ENCODE results near the gene UBE2QL1.

Gene UBE2QL1

DNA sequence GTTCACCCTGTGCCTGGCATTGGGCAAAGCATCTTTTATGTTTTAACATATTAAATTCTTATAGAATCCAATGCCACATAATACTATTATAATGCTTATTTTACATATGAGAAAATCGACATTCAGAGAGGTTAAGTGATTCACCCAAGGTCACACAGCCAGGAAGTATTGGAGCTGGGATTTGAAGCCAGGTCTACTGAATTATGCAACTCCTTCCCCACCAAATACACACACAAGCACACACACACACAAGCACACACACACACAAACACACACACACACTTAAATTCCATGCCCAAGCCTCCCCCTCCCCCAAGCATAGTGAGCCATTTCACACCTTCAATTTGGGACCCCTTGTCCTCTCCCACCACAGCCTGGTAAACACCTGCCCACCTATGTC lies 37.4 kb downstream of the UBE2QL1 start:
- no peaks in the 10 kb centered on the region for H3K9me2 ChIP-seq (replicated peaks; ENCODE audit: insufficient read depth, low read length)
- H2AFZ ChIP-seq (ENCODE audit: low read depth, low read length, severe bottlenecking): no peak overlapping the region
- H3K27ac ChIP-seq (ENCODE audit: low read depth, low read length): no peak overlapping the region
- H4K20me1 ChIP-seq (ENCODE audit: low read depth, low read length): no peaks in the 10 kb centered on the region
- H3K9ac ChIP-seq (ENCODE audit: low read length): no peak overlapping the region
- TF ChIP-seq, protein P1, sequence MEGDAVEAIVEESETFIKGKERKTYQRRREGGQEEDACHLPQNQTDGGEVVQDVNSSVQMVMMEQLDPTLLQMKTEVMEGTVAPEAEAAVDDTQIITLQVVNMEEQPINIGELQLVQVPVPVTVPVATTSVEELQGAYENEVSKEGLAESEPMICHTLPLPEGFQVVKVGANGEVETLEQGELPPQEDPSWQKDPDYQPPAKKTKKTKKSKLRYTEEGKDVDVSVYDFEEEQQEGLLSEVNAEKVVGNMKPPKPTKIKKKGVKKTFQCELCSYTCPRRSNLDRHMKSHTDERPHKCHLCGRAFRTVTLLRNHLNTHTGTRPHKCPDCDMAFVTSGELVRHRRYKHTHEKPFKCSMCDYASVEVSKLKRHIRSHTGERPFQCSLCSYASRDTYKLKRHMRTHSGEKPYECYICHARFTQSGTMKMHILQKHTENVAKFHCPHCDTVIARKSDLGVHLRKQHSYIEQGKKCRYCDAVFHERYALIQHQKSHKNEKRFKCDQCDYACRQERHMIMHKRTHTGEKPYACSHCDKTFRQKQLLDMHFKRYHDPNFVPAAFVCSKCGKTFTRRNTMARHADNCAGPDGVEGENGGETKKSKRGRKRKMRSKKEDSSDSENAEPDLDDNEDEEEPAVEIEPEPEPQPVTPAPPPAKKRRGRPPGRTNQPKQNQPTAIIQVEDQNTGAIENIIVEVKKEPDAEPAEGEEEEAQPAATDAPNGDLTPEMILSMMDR (IDR thresholded peaks at IDR 0.05; ENCODE audit: insufficient read depth, low read length, poor library complexity, severe bottlenecking): no peak
- TF ChIP-seq EZH2phosphoT487 (conservative IDR thresholded peaks at IDR 0.05; ENCODE audit: low read length): no peak
- H3K9me3 ChIP-seq (ENCODE audit: insufficient read depth, low read length): no peaks in the 10 kb centered on the region
- H3K27me3 ChIP-seq (ENCODE audit: low read length): no peaks in the 10 kb centered on the region
- H3K36me3 ChIP-seq (ENCODE audit: low read length): no peaks in the 10 kb centered on the region
- H3K4me3 ChIP-seq (ENCODE audit: insufficient read depth, low read length, poor library complexity, severe bottlenecking): no peak overlapping the region
- no peaks in the 10 kb centered on the region for H3K79me2 ChIP-seq (ENCODE audit: insufficient read depth, low read length)
- H3F3A ChIP-seq (ENCODE audit: insufficient read depth): no peaks in the 10 kb centered on the region
- no peak overlapping the region for H3K4me2 ChIP-seq (ENCODE audit: low read depth, low read length, poor library complexity, severe bottlenecking)

- H2AFZ ChIP-seq (ENCODE audit: low read depth, low read length, severe bottlenecking): no peak overlapping the region
- no peak overlapping the region for H3K4me2 ChIP-seq (ENCODE audit: low read depth, low read length, poor library complexity, severe bottlenecking)
- H3K79me2 ChIP-seq (ENCODE audit: insufficient read depth, low read length): no peaks in the 10 kb centered on the region
- H3K4me3 ChIP-seq (ENCODE audit: insufficient read depth, low read length, poor library complexity, severe bottlenecking): no peak overlapping the region
- no peaks in the 10 kb centered on the region for H3K9me3 ChIP-seq (ENCODE audit: insufficient read depth, low read length)
- no peak overlapping the region for H3K27ac ChIP-seq (ENCODE audit: low read depth, low read length)
- TF ChIP-seq EZH2phosphoT487 (conservative IDR thresholded peaks at IDR 0.05; ENCODE audit: low read length): no peak
- TF ChIP-seq, protein P1 (IDR thresholded peaks at IDR 0.05; ENCODE audit: insufficient read depth, low read length, poor library complexity, severe bottlenecking): no peak
- H4K20me1 ChIP-seq (ENCODE audit: low read depth, low read length): no peaks in the 10 kb centered on the region
- no peaks in the 10 kb centered on the region for H3F3A ChIP-seq (ENCODE audit: insufficient read depth)
- H3K27me3 ChIP-seq (ENCODE audit: low read length): no peaks in the 10 kb centered on the region
- no peaks in the 10 kb centered on the region for H3K36me3 ChIP-seq (ENCODE audit: low read length)
- H3K9ac ChIP-seq (ENCODE audit: low read length): no peak overlapping the region
- H3K9me2 ChIP-seq (replicated peaks; ENCODE audit: insufficient read depth, low read length): no peaks in the 10 kb centered on the region
These were observed 38.4 kb downstream of the UBE2QL1 start for GRCh38 chr5:6487081-6487480.

GRCh38 chr5:6488021-6488420 lies 39.4 kb downstream of the UBE2QL1 start:
- no peaks in the 10 kb centered on the region for H3K9me3 ChIP-seq (ENCODE audit: insufficient read depth, low read length)
- no peaks in the 10 kb centered on the region for H4K20me1 ChIP-seq (ENCODE audit: low read depth, low read length)
- no peak for TF ChIP-seq EZH2phosphoT487 (conservative IDR thresholded peaks at IDR 0.05; ENCODE audit: low read length)
- TF ChIP-seq, protein P1 (IDR thresholded peaks at IDR 0.05; ENCODE audit: insufficient read depth, low read length, poor library complexity, severe bottlenecking): no peak
- H3K9me2 ChIP-seq (replicated peaks; ENCODE audit: insufficient read depth, low read length): no peaks in the 10 kb centered on the region
- no peak overlapping the region for H3K4me3 ChIP-seq (ENCODE audit: insufficient read depth, low read length, poor library complexity, severe bottlenecking)
- no peak overlapping the region for H2AFZ ChIP-seq (ENCODE audit: low read depth, low read length, severe bottlenecking)
- no peaks in the 10 kb centered on the region for H3K79me2 ChIP-seq (ENCODE audit: insufficient read depth, low read length)
- no peak overlapping the region for H3K4me2 ChIP-seq (ENCODE audit: low read depth, low read length, poor library complexity, severe bottlenecking)
- H3F3A ChIP-seq (ENCODE audit: insufficient read depth): no peaks in the 10 kb centered on the region
- H3K27me3 ChIP-seq (ENCODE audit: low read length): no peaks in the 10 kb centered on the region
- H3K9ac ChIP-seq (ENCODE audit: low read length): no peak overlapping the region
- no peak overlapping the region for H3K27ac ChIP-seq (ENCODE audit: low read depth, low read length)
- H3K36me3 ChIP-seq (ENCODE audit: low read length): no peaks in the 10 kb centered on the region

All from SU-DHL-6 (cell line).